Right ventricle myocardium inferior (tissue), 1 donor: ENCODE data around the gene FAN1. TPM values are rescaled to one million over a fixed set of nuclear protein-coding genes. Genes with fewer than 3 reads are reported as not detected.
"Not testable (repeated sequence)": the region's sequence is repeated elsewhere in the genome, so short reads cannot be mapped to it uniquely, and the experiment has no call there.

Experiments
- ATAC-seq: fragments of 200-7000 bp; cut with Tn5 transposase; one replicate; pipeline ENCODE4 v1.9.1; 2020; ENCODE audit warnings: mild to moderate bottlenecking, moderate library complexity
- DNase-seq: peaks from one replicate; pipeline ENCODE4 v3.0.0; 2021; ENCODE audit errors: missing footprints
- intact Hi-C: fragments of 100-400 bp; cut with DNase I; formaldehyde crosslinking; loops from one replicate; pipeline ENCODE4 v1.11.0; 2022
- long read RNA-seq: library from polyadenylated mRNA; unstranded; transcript quantifications from one replicate; pipeline ENCODE4 v2.0.0, GENCODE V29; 2021
- total RNA-seq: library from RNA; stranded (reverse); fragmentation: NEBNext Ultra II Directional; extraction: Animal tissue kit (Norgen Biotek cat#: 25700); gene quantifications from one replicate; pipeline ENCODE4 v1.2.1, GENCODE V29; 2021
- donor health status: DM: no; HTN: yes; CAD: no; lungs with severe emphysema.

FAN1 gene
- 23.5 TPM for total RNA-seq
- long read RNA-seq, full-length matches to known transcripts: 15 of 33 reads
- long read RNA-seq, partial matches to known transcripts: 5 of 33 reads
- long read RNA-seq, other reads (novel, unspliced or antisense): 13 of 33 reads

- peak; percentile 99 for ATAC-seq
- intact Hi-C loops: loop anchor here (2.0 to 5.0 kb wide), 2 partner anchors 89 to 225 kb away; partner anchors contain the start of gene MTMR10
Observed at GRCh38 chr15:30903497-30904187, at the start of gene FAN1. FAN1 (plus strand) TSS chr15:30903915; CDS start chr15:30904664, 749 bp downstream.

GRCh38 chr15:30859091-30859874, 44.4 kb upstream of the FAN1 start:
- intact Hi-C loops: no loop called here
- ATAC-seq (no peak), DNase-seq (no peak)

More at GRCh38 chr15:30903497-30904187, at the start of gene FAN1:
- peak; percentile 91 for DNase-seq

GRCh38 chr15:30865257-30865656, 38.5 kb upstream of the FAN1 start:
- DNase-seq (no peak), ATAC-seq (no peak)
- intact Hi-C loops: no loop called here

- no peak for ATAC-seq
- no peak for DNase-seq
- intact Hi-C loops: no loop called here
Observed at GRCh38 chr15:30870681-30871080, 33.0 kb upstream of the FAN1 start.

- intact Hi-C loops: no loop called here
Observed at GRCh38 chr15:30872341-30872748, 31.4 kb upstream of the FAN1 start.

GRCh38 chr15:30877070-30877469, 26.6 kb upstream of the FAN1 start:
- no peak for ATAC-seq
- intact Hi-C loops: no loop called here
- no peak for DNase-seq

More at GRCh38 chr15:30872341-30872748, 31.4 kb upstream of the FAN1 start:
- no peak for ATAC-seq
- no peak for DNase-seq

GRCh38 chr15:30878515-30878914, 25.2 kb upstream of the FAN1 start:
- intact Hi-C loops: no loop called here
- ATAC-seq (no peak), DNase-seq (no peak)

- intact Hi-C loops: no loop called here
- ATAC-seq (no peak), DNase-seq (no peak)
Observed at GRCh38 chr15:30882849-30883433, 20.8 kb upstream of the FAN1 start.

- intact Hi-C loops, DNase-seq, ATAC-seq: not testable (repeated sequence)
Observed at GRCh38 chr15:30883666-30884065, 20.0 kb upstream of the FAN1 start.

- ATAC-seq (no peak), DNase-seq (no peak)
- intact Hi-C loops: no loop called here
Observed at GRCh38 chr15:30885814-30886213, 17.9 kb upstream of the FAN1 start.

- no peak for DNase-seq
- intact Hi-C loops: no loop called here
- no peak for ATAC-seq
Observed at GRCh38 chr15:30889196-30889595, 14.5 kb upstream of the FAN1 start.

- ATAC-seq (no peak), DNase-seq (no peak)
- intact Hi-C loops: no loop called here
Observed at GRCh38 chr15:30895461-30896210, 8.1 kb upstream of the FAN1 start.

GRCh38 chr15:30896211-30896606, 7.5 kb upstream of the FAN1 start:
- DNase-seq (no peak), ATAC-seq (no peak)
- intact Hi-C loops: no loop called here

GRCh38 chr15:30901889-30902288, 1.8 kb upstream of the FAN1 start:
- intact Hi-C loops: loop anchor here (2.0 to 5.0 kb wide), 2 partner anchors 90 to 227 kb away; partner anchors contain the start of gene MTMR10
- DNase-seq (no peak), ATAC-seq (no peak)

GRCh38 chr15:30904812-30905211, 1.1 kb downstream of the FAN1 start:
- DNase-seq: no peak
- intact Hi-C loops: loop anchor here (5.0 kb wide), 1 partner anchor 87 kb away; the partner anchor contains the start of gene MTMR10

GRCh38 chr15:30905821-30906220, 2.1 kb downstream of the FAN1 start:
- no peak for DNase-seq
- intact Hi-C loops: no loop called here
- ATAC-seq: no peak

More at GRCh38 chr15:30904812-30905211, 1.1 kb downstream of the FAN1 start:
- ATAC-seq: no peak

- no peak for ATAC-seq
- intact Hi-C loops: no loop called here
- DNase-seq: no peak
Observed at GRCh38 chr15:30906366-30906765, 2.7 kb downstream of the FAN1 start.

- intact Hi-C loops: no loop called here
Observed at GRCh38 chr15:30913761-30914160, 10.0 kb downstream of the FAN1 start.

GRCh38 chr15:30917013-30917412, 13.3 kb downstream of the FAN1 start:
- DNase-seq: no peak
- intact Hi-C loops: no loop called here
- no peak for ATAC-seq

More at GRCh38 chr15:30913761-30914160, 10.0 kb downstream of the FAN1 start:
- no peak for DNase-seq
- no peak for ATAC-seq
